ENCODE measurements around the gene RIOK2.
"Not testable (repeated sequence)": the region's sequence is repeated elsewhere in the genome, so short reads cannot be mapped to it uniquely, and the experiment has no call there.

Gene RIOK2

DNA sequence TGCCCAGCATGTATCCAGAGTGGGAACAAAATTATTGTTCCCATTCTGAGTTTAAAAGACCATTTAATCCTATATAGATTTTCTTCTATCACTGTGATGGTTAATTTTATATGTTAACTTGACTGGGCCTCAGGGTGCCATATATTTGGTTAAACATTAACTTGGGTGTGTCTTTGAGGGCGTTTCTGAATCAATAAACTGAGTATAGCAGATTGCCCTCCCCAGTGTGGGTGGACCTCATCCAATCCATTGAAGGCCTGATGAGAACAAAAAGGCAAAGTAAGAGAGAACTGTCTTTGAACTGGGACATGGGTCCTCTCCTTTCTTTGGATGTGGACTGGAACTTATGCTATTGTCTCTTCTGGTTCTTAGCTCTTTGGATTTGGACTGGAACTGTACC lies 17.3 kb downstream of the RIOK2 start:
- no peak for DNase-seq

GRCh38 chr5:97164846-97165245 lies 18.2 kb downstream of the RIOK2 start:
- no peak for DNase-seq

DNA sequence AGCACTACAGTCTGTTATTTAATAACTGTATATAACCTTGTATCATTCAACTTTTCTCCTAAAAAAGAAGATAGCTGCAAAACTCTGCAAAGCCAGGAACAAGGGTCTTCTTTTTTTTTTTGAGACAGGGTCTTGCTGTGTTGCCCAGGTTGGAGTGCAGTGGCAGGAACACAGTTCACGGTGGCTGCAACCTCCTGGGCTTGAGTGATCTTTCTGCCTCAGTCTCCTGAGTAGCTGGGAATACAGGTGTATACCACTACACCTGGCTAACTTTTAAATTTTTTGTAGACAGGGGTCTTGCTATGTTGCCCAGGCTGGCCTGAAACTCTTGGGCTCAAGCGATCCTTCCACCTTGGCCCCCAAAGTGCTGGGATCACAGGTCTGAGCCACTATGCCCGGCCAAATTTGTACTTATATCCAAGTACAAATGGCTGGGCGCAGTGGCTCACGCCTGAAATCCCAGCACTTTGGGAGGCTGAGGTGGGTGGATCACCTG lies 19.2 kb downstream of the RIOK2 start:
- DNase-seq, result no peak

- no peak for DNase-seq
These were observed 19.7 kb downstream of the RIOK2 start for GRCh38 chr5:97163360-97163764.

DNA sequence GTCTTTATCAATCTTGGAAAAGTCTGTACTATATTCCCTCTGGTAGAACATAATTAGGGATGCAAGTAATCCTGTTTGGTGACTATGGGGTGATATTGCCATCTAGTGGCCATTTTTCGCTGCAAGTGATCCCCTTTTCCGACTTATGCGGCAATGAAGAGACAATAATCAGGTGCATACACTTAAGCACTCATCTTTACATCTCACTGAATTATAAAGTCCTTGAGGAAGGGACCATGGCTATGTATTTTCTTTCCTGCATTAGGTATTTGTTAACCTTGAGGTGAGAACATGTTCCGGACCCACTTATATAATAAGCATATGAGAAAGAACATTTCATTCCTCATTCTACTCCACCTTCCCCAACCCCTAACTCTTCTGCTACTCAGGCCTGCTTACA lies 21.0 kb downstream of the RIOK2 start:
- DNase-seq, result peak; percentile 50

GRCh38 chr5:97157689-97158088 lies 25.4 kb downstream of the RIOK2 start:
- DNase-seq, result no peak

DNA sequence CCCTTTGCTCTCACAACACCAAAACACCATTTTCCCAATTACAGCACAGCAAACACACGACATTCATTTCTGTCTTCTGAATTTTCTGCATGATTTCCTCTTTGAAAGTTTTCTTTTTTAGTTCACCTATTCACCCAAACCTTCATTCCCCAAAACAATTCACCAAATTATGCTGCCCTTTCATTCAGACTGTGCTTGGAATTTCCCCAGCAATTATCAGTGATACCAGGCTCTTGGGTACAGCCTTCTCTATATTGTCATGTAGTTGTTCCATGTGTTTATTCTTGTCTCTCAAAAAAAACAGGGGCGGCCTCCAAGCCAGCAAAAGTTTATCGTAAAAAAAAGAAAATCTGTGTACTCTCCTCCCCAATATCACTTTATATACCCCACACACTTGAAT lies 31.7 kb downstream of the RIOK2 start:
- no peak for DNase-seq

GRCh38 chr5:97150401-97150800 lies 32.6 kb downstream of the RIOK2 start:
- no peak for DNase-seq

DNA sequence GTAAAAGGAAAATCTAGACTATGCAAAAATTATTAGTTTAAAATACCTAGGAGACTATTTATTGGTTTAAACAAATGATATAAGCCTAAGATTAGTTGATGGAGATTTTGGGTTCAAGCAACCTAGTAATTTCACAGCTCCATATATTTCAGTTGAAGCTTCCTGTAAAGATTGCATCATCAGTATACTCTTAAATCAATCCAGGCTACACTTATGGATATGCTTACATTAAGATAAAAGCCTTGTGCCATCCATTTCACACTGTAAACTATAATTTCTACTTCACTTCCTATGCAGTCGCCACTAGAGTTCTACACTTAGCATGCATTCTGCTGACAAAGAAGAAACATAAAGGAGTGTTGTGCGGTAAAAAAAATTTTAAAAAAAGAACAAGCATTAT lies 33.3 kb downstream of the RIOK2 start:
- DNase-seq, result no peak

GRCh38 chr5:97148288-97148687 lies 34.8 kb downstream of the RIOK2 start:
- DNase-seq, result no peak

- no peak for DNase-seq
These were observed 39.3 kb downstream of the RIOK2 start for GRCh38 chr5:97143704-97144103.

GRCh38 chr5:97142521-97143254 lies 40.4 kb downstream of the RIOK2 start, which contains the start of gene LIX1:
Gene LIX1, minus strand, starts transcription at chr5:97142611. Its CDS starts 35 bp downstream, at chr5:97142576.
- DNase-seq, result no peak

DNA sequence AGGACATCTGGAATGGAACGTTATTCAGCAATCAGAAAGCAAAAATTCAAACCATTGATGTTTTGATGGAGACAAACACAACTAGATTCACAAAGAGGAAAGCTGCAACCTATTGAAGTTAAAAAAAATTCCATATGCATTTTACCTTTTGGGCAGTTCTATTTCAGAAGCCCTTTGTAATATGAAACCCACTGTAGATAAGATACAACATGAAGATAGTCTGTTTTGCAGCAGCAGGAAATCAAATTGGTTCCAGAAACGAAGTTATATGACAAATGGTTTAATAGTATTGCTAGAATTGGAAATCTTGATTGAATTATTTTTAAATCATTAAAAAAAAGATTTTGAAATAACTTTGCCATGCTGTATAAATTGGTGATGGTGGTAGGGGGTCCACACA lies 41.5 kb downstream of the RIOK2 start:
- no peak for DNase-seq

DNA sequence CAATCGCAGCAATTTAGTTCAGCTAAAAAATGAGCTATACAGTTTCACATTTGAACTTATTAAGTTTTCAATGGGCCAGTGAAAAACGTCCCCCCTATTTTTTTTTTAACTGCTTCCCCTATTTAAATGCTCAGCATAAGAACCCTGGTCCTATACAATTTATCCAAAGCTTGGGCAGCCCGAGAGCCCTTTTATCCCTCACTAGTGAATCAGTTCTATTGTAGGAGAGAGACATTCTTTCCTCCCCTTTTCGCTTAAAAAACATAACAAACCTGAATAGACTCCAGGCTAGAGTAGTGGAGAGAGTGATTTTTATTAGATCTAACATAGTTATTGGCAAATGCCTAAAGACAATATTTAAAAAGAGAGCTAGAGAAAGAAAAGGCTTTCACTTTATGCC lies 42.0 kb downstream of the RIOK2 start:
- no peak for DNase-seq

DNA sequence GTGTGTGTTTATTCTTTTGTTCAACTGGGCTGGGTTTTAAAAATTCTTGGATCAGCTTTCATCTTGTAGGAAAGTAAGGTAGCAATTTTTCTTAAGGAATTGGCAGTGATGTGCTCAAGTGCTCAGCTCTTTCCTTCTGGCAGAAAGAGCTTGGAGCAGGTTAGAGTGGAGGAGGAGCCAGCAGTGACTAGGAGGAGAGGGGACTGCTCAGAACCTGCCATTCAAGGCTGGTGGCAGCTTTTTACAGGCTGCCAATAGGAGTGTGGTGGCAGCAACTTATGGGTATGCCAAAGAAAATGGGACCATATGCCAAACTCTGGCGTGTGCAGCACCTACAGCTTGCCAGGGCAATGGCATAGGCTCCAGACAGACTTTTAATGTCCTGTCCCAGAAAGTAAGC lies 42.8 kb downstream of the RIOK2 start:
- not testable (repeated sequence) for DNase-seq

- no peak for DNase-seq
These were observed 46.6 kb downstream of the RIOK2 start for GRCh38 chr5:97136475-97136874.

DNA sequence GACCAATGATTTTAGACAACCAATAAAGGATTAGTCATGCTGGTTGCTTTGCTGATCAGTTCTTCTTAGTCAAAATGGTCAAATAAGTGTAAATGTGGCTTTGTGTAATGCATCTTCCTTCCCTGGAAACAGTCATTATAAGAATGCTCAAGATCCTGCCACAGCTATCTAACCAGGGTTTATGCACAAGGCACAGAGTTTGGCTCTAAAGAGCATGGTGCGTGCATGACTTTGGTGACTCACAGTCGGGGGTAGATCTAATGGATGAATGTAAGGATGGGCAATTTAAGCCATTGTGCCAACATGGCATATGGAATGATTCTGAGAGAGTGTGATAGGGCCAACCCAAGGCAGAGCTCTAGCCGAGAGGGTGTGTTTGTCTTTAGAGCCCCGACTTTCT lies 47.2 kb downstream of the RIOK2 start:
- no peak for DNase-seq

- DNase-seq, result no peak
These were observed 48.4 kb downstream of the RIOK2 start for GRCh38 chr5:97134634-97135033.

GRCh38 chr5:97133101-97133500 lies 49.9 kb downstream of the RIOK2 start:
- DNase-seq, result no peak

DNA sequence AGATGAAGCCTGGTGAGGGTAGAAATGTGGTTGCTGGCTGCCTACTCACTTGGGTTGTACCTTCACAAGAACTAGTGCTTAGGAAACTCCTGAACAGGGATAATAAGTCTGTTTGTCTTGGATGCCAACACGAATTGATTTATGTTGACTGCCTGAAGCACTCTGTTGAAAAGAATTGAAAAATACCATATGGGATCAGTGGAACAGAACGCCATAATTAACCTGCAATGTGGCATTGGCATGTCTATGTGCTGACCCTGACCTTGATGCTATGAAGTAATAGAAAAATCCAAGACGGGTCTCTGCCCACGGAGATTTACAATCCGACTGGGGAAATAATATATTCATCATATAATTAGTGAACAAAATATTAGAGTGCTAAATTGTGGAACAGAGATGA lies 51.1 kb downstream of the RIOK2 start:
- DNase-seq, result no peak

GRCh38 chr5:97131139-97131710 lies 51.8 kb downstream of the RIOK2 start:
- no peak for DNase-seq

GRCh38 chr5:97127727-97128126 lies 55.3 kb downstream of the RIOK2 start:
- no peak for DNase-seq

GRCh38 chr5:97125125-97125683 lies 57.8 kb downstream of the RIOK2 start:
- DNase-seq, result no peak

DNA sequence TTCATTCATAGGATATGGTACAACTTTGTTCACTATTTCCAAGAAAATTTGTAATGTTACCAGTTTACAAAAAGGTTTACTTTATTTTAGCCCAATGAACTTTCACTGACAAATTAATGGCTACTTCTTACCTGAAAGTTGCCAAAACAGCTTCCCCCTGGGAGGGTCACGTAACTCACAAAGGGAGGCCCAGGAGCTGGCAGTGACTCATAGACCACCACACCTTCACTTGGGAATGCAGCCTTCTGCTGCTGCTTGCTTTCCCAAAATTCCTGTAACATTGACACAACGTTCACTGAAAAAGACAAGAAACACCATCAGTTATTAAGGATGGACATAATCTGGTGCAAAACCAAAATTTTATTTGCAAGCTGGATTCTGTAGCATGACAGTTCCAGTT lies 58.7 kb downstream of the RIOK2 start:
- no peak for DNase-seq

Measured in stimulated activated CD4-positive, alpha-beta T cell treated with anti-CD3 and anti-CD28 coated beads, Interleukin-2, amount 100 ng/mL, for 48 hours (primary cell).